Measurements from ENCODE around the gene PTPA. TPM values are rescaled to one million over a fixed set of nuclear protein-coding genes. Genes with fewer than 3 reads are reported as not detected.
"Not testable (repeated sequence)": the region's sequence is repeated elsewhere in the genome, so short reads cannot be mapped to it uniquely, and the experiment has no call there.

Gene PTPA
- total and polyA plus RNA-seq, 9 donors = 106 to 141 (median 122) TPM

- H3K4me3 ChIP-seq (ENCODE audit: low read length) = no peak overlapping the region
- peaks cover 39% of the 10 kb centered on the region for H3K4me1 ChIP-seq (ENCODE audit: control insufficient read depth, insufficient read depth, low read length)
- WGBS (ENCODE audit: insufficient coverage) = 87% methylated on average over 13 of the region's 13 CpGs
- no peaks in the 10 kb centered on the region for H3K27me3 ChIP-seq (ENCODE audit: control insufficient read depth, insufficient read depth, low read length)
- H3K9me3 ChIP-seq (replicated peaks; ENCODE audit: control insufficient read depth, low read depth, low read length) = no peaks in the 10 kb centered on the region
- DNase-seq = no peak
- no peak overlapping the region for H3K27ac ChIP-seq (ENCODE audit: low read length)
- H3K36me3 ChIP-seq (ENCODE audit: control insufficient read depth, insufficient read depth, low read length) = peaks cover 28% of the 10 kb centered on the region
Measured at GRCh38 chr9:129107651-129108050, 3.6 kb upstream of the PTPA start.

- H3K27me3 ChIP-seq (ENCODE audit: control insufficient read depth, insufficient read depth, low read length) = no peaks in the 10 kb centered on the region
- H3K4me1 ChIP-seq (ENCODE audit: control insufficient read depth, insufficient read depth, low read length) = peaks cover 33% of the 10 kb centered on the region
- no peak overlapping the region for H3K27ac ChIP-seq (ENCODE audit: low read length)
- 90% methylated on average over 6 of the region's 13 CpGs for WGBS (ENCODE audit: insufficient coverage)
- H3K9me3 ChIP-seq (replicated peaks; ENCODE audit: control insufficient read depth, low read depth, low read length) = no peaks in the 10 kb centered on the region
- H3K36me3 ChIP-seq (ENCODE audit: control insufficient read depth, insufficient read depth, low read length) = peaks cover 28% of the 10 kb centered on the region
- DNase-seq = no peak
- no peak overlapping the region for H3K4me3 ChIP-seq (ENCODE audit: low read length)
Measured at GRCh38 chr9:129108083-129108804, 3.0 kb upstream of the PTPA start.

GRCh38 chr9:129108805-129109536 lies 2.2 kb upstream of the PTPA start:
- H3K27ac ChIP-seq (ENCODE audit: low read length) = no peak overlapping the region
- DNase-seq = peak; percentile 66
- H3K4me1 ChIP-seq (ENCODE audit: control insufficient read depth, insufficient read depth, low read length) = peaks cover 25% of the 10 kb centered on the region
- peaks cover 32% of the 10 kb centered on the region for H3K36me3 ChIP-seq (ENCODE audit: control insufficient read depth, insufficient read depth, low read length)
- H3K4me3 ChIP-seq (ENCODE audit: low read length) = no peak overlapping the region
- no peaks in the 10 kb centered on the region for H3K27me3 ChIP-seq (ENCODE audit: control insufficient read depth, insufficient read depth, low read length)
- 53% methylated on average over 9 of the region's 10 CpGs for WGBS (ENCODE audit: insufficient coverage)
- no peaks in the 10 kb centered on the region for H3K9me3 ChIP-seq (replicated peaks; ENCODE audit: control insufficient read depth, low read depth, low read length)

GRCh38 chr9:129109537-129109903 lies 1.7 kb upstream of the PTPA start:
- Histone ChIP-seq H3K9me3 (replicated peaks; ENCODE audit: control insufficient read depth, low read depth, low read length) (no peaks in the 10 kb centered on the region), H3K4me1 (ENCODE audit: control insufficient read depth, insufficient read depth, low read length) (peaks cover 24% of the 10 kb centered on the region), H3K27ac (ENCODE audit: low read length) (no peak overlapping the region), H3K36me3 (ENCODE audit: control insufficient read depth, insufficient read depth, low read length) (peaks cover 32% of the 10 kb centered on the region), H3K4me3 (ENCODE audit: low read length) (peak overlapping the region; percentile 78), H3K27me3 (ENCODE audit: control insufficient read depth, insufficient read depth, low read length) (no peaks in the 10 kb centered on the region)
- 47% methylated on average over 7 of the region's 7 CpGs for WGBS (ENCODE audit: insufficient coverage)
- DNase-seq = no peak

- peak; percentile 65 for DNase-seq
- Histone ChIP-seq H3K4me3 (ENCODE audit: low read length) (peak overlapping the region; percentile 78), H3K27me3 (ENCODE audit: control insufficient read depth, insufficient read depth, low read length) (no peaks in the 10 kb centered on the region), H3K4me1 (ENCODE audit: control insufficient read depth, insufficient read depth, low read length) (peaks cover 24% of the 10 kb centered on the region), H3K27ac (ENCODE audit: low read length) (peak overlapping the region; percentile 75), H3K36me3 (ENCODE audit: control insufficient read depth, insufficient read depth, low read length) (peaks cover 32% of the 10 kb centered on the region), H3K9me3 (replicated peaks; ENCODE audit: control insufficient read depth, low read depth, low read length) (no peaks in the 10 kb centered on the region)
- WGBS (ENCODE audit: insufficient coverage) = 3% methylated on average over 64 of the region's 64 CpGs
Measured at GRCh38 chr9:129109952-129110739, 1.1 kb upstream of the PTPA start.

GRCh38 chr9:129111528-129112151 lies 425 bp downstream of the PTPA start:
- peak; percentile 70 for DNase-seq
- WGBS (ENCODE audit: insufficient coverage) = under 1% methylated on average over 21 of the region's 37 CpGs
- Histone ChIP-seq H3K27ac (ENCODE audit: low read length) (peak overlapping the region; percentile 94), H3K9me3 (replicated peaks; ENCODE audit: control insufficient read depth, low read depth, low read length) (no peaks in the 10 kb centered on the region), H3K4me3 (ENCODE audit: low read length) (peak overlapping the region; percentile 55), H3K36me3 (ENCODE audit: control insufficient read depth, insufficient read depth, low read length) (peaks cover 21% of the 10 kb centered on the region), H3K27me3 (ENCODE audit: control insufficient read depth, insufficient read depth, low read length) (no peaks in the 10 kb centered on the region), H3K4me1 (ENCODE audit: control insufficient read depth, insufficient read depth, low read length) (peaks cover 24% of the 10 kb centered on the region)

GRCh38 chr9:129112526-129112925 lies 1.3 kb downstream of the PTPA start:
- 94% methylated on average over 6 of the region's 17 CpGs for WGBS (ENCODE audit: insufficient coverage)

GRCh38 chr9:129113645-129114304 lies 2.6 kb downstream of the PTPA start:
- no peaks in the 10 kb centered on the region for H3K27me3 ChIP-seq (ENCODE audit: control insufficient read depth, insufficient read depth, low read length)
- peaks cover 19% of the 10 kb centered on the region for H3K4me1 ChIP-seq (ENCODE audit: control insufficient read depth, insufficient read depth, low read length)
- DNase-seq = no peak
- WGBS (ENCODE audit: insufficient coverage) = 75% methylated on average over 12 of the region's 17 CpGs
- H3K36me3 ChIP-seq (ENCODE audit: control insufficient read depth, insufficient read depth, low read length) = peaks cover 5% of the 10 kb centered on the region
- H3K9me3 ChIP-seq (replicated peaks; ENCODE audit: control insufficient read depth, low read depth, low read length) = no peaks in the 10 kb centered on the region
- no peak overlapping the region for H3K27ac ChIP-seq (ENCODE audit: low read length)
- H3K4me3 ChIP-seq (ENCODE audit: low read length) = no peak overlapping the region

More at GRCh38 chr9:129112526-129112925, 1.3 kb downstream of the PTPA start:
- Histone ChIP-seq H3K36me3 (ENCODE audit: control insufficient read depth, insufficient read depth, low read length) (peaks cover 12% of the 10 kb centered on the region), H3K4me1 (ENCODE audit: control insufficient read depth, insufficient read depth, low read length) (peaks cover 24% of the 10 kb centered on the region), H3K4me3 (ENCODE audit: low read length) (peak overlapping the region; percentile 55)
- DNase-seq; H3K9me3 ChIP-seq (replicated peaks; ENCODE audit: control insufficient read depth, low read depth, low read length); H3K27me3 ChIP-seq (ENCODE audit: control insufficient read depth, insufficient read depth, low read length); H3K27ac ChIP-seq (ENCODE audit: low read length): not testable (repeated sequence)

GRCh38 chr9:129118799-129119198 lies 7.6 kb downstream of the PTPA start:
- Histone ChIP-seq H3K4me1 (ENCODE audit: control insufficient read depth, insufficient read depth, low read length) (peaks cover 18% of the 10 kb centered on the region), H3K27ac (ENCODE audit: low read length) (no peak overlapping the region), H3K27me3 (ENCODE audit: control insufficient read depth, insufficient read depth, low read length) (no peaks in the 10 kb centered on the region), H3K4me3 (ENCODE audit: low read length) (no peak overlapping the region), H3K9me3 (replicated peaks; ENCODE audit: control insufficient read depth, low read depth, low read length) (no peaks in the 10 kb centered on the region), H3K36me3 (ENCODE audit: control insufficient read depth, insufficient read depth, low read length) (peaks cover 17% of the 10 kb centered on the region)
- no peak for DNase-seq
- WGBS (ENCODE audit: insufficient coverage) = no CpG with 5 or more reads among the region's 4 CpGs
